ENCODE data around the gene RNF13.
"Not testable (repeated sequence)": the region's sequence is repeated elsewhere in the genome, so short reads cannot be mapped to it uniquely, and the experiment has no call there.

Gene RNF13

GRCh38 chr3:149801639-149802038, 11.4 kb upstream of the RNF13 start:
- DNase-seq = no peak

- DNase-seq = no peak
Measured at GRCh38 chr3:149806171-149806778, 6.7 kb upstream of the RNF13 start.

- DNase-seq = peak in 3 of 4 experiments; percentile 2 to 29 (median 5)
Measured at GRCh38 chr3:149808209-149808829, 4.7 kb upstream of the RNF13 start.

GRCh38 chr3:149809699-149810098, 3.3 kb upstream of the RNF13 start:
- DNase-seq = no peak

GRCh38 chr3:149810846-149811245, 2.2 kb upstream of the RNF13 start:
- no peak for DNase-seq

- DNase-seq = no peak
Measured at GRCh38 chr3:149812165-149812605, 830 bp upstream of the RNF13 start.

- no peak for DNase-seq
Measured at GRCh38 chr3:149813367-149814281, 609 bp downstream of the RNF13 start.

GRCh38 chr3:149815321-149815720, 2.3 kb downstream of the RNF13 start:
- no peak for DNase-seq

GRCh38 chr3:149815728-149816127, 2.7 kb downstream of the RNF13 start:
- DNase-seq = no peak

GRCh38 chr3:149816311-149816710, 3.3 kb downstream of the RNF13 start:
- DNase-seq = no peak

GRCh38 chr3:149816986-149817385, 4.0 kb downstream of the RNF13 start:
- no peak for DNase-seq

GRCh38 chr3:149819432-149819831, 6.4 kb downstream of the RNF13 start:
- no peak for DNase-seq

GRCh38 chr3:149820183-149820582, 7.2 kb downstream of the RNF13 start:
- no peak for DNase-seq

GRCh38 chr3:149826636-149827035, 13.6 kb downstream of the RNF13 start:
- no peak for DNase-seq

GRCh38 chr3:149828390-149828789, 15.4 kb downstream of the RNF13 start:
- DNase-seq = no peak

GRCh38 chr3:149829631-149830030, 16.6 kb downstream of the RNF13 start:
- not testable (repeated sequence) for DNase-seq

GRCh38 chr3:149830902-149831301, 17.9 kb downstream of the RNF13 start:
- no peak for DNase-seq

GRCh38 chr3:149831321-149831720, 18.3 kb downstream of the RNF13 start:
- no peak for DNase-seq

- no peak for DNase-seq
Measured at GRCh38 chr3:149832086-149832485, 19.1 kb downstream of the RNF13 start.

- DNase-seq = no peak
Measured at GRCh38 chr3:149833241-149833640, 20.2 kb downstream of the RNF13 start.

GRCh38 chr3:149838491-149838890, 25.5 kb downstream of the RNF13 start:
- DNase-seq = not testable (repeated sequence)

- not testable (repeated sequence) for DNase-seq
Measured at GRCh38 chr3:149839469-149839868, 26.5 kb downstream of the RNF13 start.

- DNase-seq = no peak
Measured at GRCh38 chr3:149839896-149840295, 26.9 kb downstream of the RNF13 start.

GRCh38 chr3:149843502-149843901, 30.5 kb downstream of the RNF13 start:
- DNase-seq = no peak
